Measurements from ENCODE around the gene TMUB1.

DNA sequence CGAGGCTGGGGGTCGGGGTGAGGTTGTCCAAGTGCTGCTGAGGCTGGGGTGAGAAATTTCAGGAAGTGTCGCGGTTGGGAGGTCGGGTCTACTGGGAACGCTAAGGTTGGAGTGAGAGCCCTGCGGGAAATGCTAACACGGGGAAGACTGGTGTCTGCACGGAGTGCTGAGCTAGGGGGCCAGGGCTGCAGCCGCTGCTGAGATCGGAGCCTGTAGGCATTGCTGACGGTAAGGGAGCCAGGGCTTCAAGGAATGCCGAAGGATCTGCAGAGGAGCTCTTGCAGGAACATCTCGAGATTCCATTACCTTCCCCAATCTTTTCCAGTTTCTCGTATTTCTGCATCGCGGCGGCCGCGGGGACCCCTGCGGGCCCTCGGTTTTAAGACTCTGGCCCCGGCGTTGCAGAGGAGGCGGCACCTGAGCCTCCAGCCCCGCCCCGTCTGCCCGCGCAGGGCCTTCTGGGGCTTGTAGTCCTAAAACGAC lies 25.7 kb downstream of the TMUB1 start, which contains the start of gene CDK5:
- TF ChIP-seq EZH2 (IDR thresholded peaks at IDR 0.05; ENCODE audit: borderline replicate concordance, low read depth, low read length, severe bottlenecking), result no peak
- TF ChIP-seq, protein P1, sequence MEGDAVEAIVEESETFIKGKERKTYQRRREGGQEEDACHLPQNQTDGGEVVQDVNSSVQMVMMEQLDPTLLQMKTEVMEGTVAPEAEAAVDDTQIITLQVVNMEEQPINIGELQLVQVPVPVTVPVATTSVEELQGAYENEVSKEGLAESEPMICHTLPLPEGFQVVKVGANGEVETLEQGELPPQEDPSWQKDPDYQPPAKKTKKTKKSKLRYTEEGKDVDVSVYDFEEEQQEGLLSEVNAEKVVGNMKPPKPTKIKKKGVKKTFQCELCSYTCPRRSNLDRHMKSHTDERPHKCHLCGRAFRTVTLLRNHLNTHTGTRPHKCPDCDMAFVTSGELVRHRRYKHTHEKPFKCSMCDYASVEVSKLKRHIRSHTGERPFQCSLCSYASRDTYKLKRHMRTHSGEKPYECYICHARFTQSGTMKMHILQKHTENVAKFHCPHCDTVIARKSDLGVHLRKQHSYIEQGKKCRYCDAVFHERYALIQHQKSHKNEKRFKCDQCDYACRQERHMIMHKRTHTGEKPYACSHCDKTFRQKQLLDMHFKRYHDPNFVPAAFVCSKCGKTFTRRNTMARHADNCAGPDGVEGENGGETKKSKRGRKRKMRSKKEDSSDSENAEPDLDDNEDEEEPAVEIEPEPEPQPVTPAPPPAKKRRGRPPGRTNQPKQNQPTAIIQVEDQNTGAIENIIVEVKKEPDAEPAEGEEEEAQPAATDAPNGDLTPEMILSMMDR (IDR thresholded peaks at IDR 0.05; ENCODE audit: borderline replicate concordance, extremely low read depth, low read length, poor library complexity, severe bottlenecking), result no peak

Measured in DND-41 (cell line).